K562 (cell line): ENCODE results near the gene DNAJB1. TPM values are rescaled to one million over a fixed set of nuclear protein-coding genes. Genes with fewer than 3 reads are reported as not detected.

ENCODE experiments used
- ETV6 ChIP-seq, 3 experiments: fragments of 150-350 bp in 1 of 3; sonication (generic) in 1 of 3; formaldehyde crosslinking in 1 of 3; IDR thresholded peaks; 2 replicates each; pipeline versions ENCODE4 v1.6.1 to v1.8.0; 2014 to 2022; ENCODE audit warnings: borderline replicate concordance in 2 of 3, low read depth in 2 of 3, antibody characterized with exemption in 1 of 3, low read length in 1 of 3, mild to moderate bottlenecking in 1 of 3, missing genetic modification reagents in 1 of 3
- FOXA1 ChIP-seq: fragments of 450-650 bp; IDR thresholded peaks from 2 replicates; pipeline ENCODE4 v1.6.1; 2016; ENCODE audit warnings: mild to moderate bottlenecking, borderline replicate concordance
- FOXP1 ChIP-seq: sonication (generic); formaldehyde crosslinking; IDR thresholded peaks from 2 replicates; pipeline ENCODE4 v1.8.0; 2022; ENCODE audit warnings: mild to moderate bottlenecking, missing genetic modification reagents
- KAT8 ChIP-seq: fragments of 450-650 bp; IDR thresholded peaks from 2 replicates; pipeline ENCODE4 v1.6.1; 2016; ENCODE audit warnings: low read depth, mild to moderate bottlenecking
- KLF10 ChIP-seq: fragments of 250-450 bp; sonication (Bioruptor Pico); IDR thresholded peaks from 2 replicates; pipeline ENCODE4 v1.6.1; 2021; ENCODE audit warnings: matching md5 sums
- MAFG ChIP-seq: fragments of 450-650 bp; conservative IDR thresholded peaks from 2 replicates; pipeline ENCODE4 v1.6.1; 2016; ENCODE audit warnings: missing genetic modification characterization, missing compliant biosample characterization
- MTF1 ChIP-seq: fragments of 250-450 bp; sonication (Bioruptor Pico); IDR thresholded peaks from 2 replicates; pipeline ENCODE4 v1.9.0; 2021; ENCODE audit warnings: moderate library complexity, mild to moderate bottlenecking, inconsistent platforms, borderline replicate concordance
- NCOA4 ChIP-seq: fragments of 450-650 bp; IDR thresholded peaks from 2 replicates; pipeline ENCODE4 v1.6.1; 2018; ENCODE audit warnings: mild to moderate bottlenecking; ENCODE audit not compliant: partially characterized antibody
- NFE2 ChIP-seq: IDR thresholded peaks from 2 replicates; pipeline ENCODE4 v1.6.1; 2014; ENCODE audit warnings: antibody characterized with exemption, low read depth
- NKRF ChIP-seq: fragments of 450-650 bp; IDR thresholded peaks from 2 replicates; pipeline ENCODE4 v1.6.1; 2016; ENCODE audit warnings: borderline replicate concordance
- PCBP1 ChIP-seq: fragments of 200-400 bp; formaldehyde crosslinking; IDR thresholded peaks from 2 replicates; pipeline ENCODE4 v1.6.1; 2018; ENCODE audit warnings: mild to moderate bottlenecking, low read depth, low read length; ENCODE audit not compliant: poor library complexity, severe bottlenecking
- POLR3G ChIP-seq: IDR thresholded peaks from 2 replicates; pipeline ENCODE4 v1.6.1; 2011; ENCODE audit not compliant: insufficient read length, insufficient replicate concordance; ENCODE audit errors: extremely low read depth
- PYGO2 ChIP-seq: fragments of 450-650 bp; IDR thresholded peaks from 2 replicates; pipeline ENCODE4 v1.6.1; 2016; ENCODE audit warnings: mild to moderate bottlenecking, missing genetic modification characterization, moderate library complexity, missing compliant biosample characterization
- STAT5B ChIP-seq: fragments of 250-450 bp; sonication (Bioruptor Pico); IDR thresholded peaks from 2 replicates; pipeline ENCODE4 v1.8.0; 2021; ENCODE audit warnings: mild to moderate bottlenecking, inconsistent platforms
- TEAD2 ChIP-seq: fragments of 450-650 bp; IDR thresholded peaks from 2 replicates; pipeline ENCODE4 v1.6.1; 2016; ENCODE audit warnings: missing genetic modification characterization, control low read depth, missing compliant biosample characterization
- ZC3H4 ChIP-seq: sonication (generic); formaldehyde crosslinking; IDR thresholded peaks from 2 replicates; pipeline ENCODE4 v1.9.0; 2021; ENCODE audit warnings: missing genetic modification reagents, borderline replicate concordance
- ZNF12 ChIP-seq: sonication (generic); formaldehyde crosslinking; IDR thresholded peaks from 2 replicates; pipeline ENCODE4 v1.4.0; 2020; ENCODE audit warnings: mild to moderate bottlenecking, missing genetic modification reagents
- ZNF23 ChIP-seq: fragments of 250-450 bp; sonication (Bioruptor Pico); IDR thresholded peaks from 2 replicates; pipeline ENCODE4 v1.4.0; 2020; ENCODE audit warnings: mild to moderate bottlenecking
- ZNF311 ChIP-seq: fragments of 250-450 bp; sonication (Bioruptor Pico); IDR thresholded peaks from 2 replicates; pipeline ENCODE4 v1.4.0; 2020; ENCODE audit warnings: mild to moderate bottlenecking, moderate library complexity
- ZNF668 ChIP-seq: fragments of 250-450 bp; sonication (Bioruptor Pico); IDR thresholded peaks from 2 replicates; pipeline ENCODE4 v1.8.0; 2022; ENCODE audit warnings: mild to moderate bottlenecking, inconsistent platforms
- polyA plus RNA-seq, 8 experiments: library from polyadenylated mRNA; depleted of rRNA in 4 of 8; stranded (reverse) in 5 of 8; unstranded in 3 of 8; fragments of >200 nt; fragmentation: Nextera tagmentation in 2 of 8; fragmentation: Illumina TruSeq in 1 of 8; extraction: Ambion mirVana in 2 of 8; extraction: Trizol in 1 of 8; gene quantifications; 2 replicates each; pipeline versions ENCODE4 v1.2.1 to v1.2.3, GENCODE V29; 2011 to 2014; ENCODE audit warnings: inconsistent platforms in 1 of 8, missing spikeins in 1 of 8
- total RNA-seq, 7 experiments: library from RNA; depleted of rRNA in 6 of 7; stranded (reverse); fragments of >200 nt in 6 of 7; fragmentation: Illumina TruSeq in 2 of 7; extraction: Trizol in 2 of 7; gene quantifications; 2 replicates each; pipeline versions ENCODE4 v1.2.1 to v1.2.3, GENCODE V29; 2011 to 2021; ENCODE audit warnings: low replicate concordance in 1 of 7
- TF ChIP-seq, protein P1 (sequence below): sonication (generic); formaldehyde crosslinking; IDR thresholded peaks from 2 replicates; pipeline ENCODE4 v1.8.0; 2023; ENCODE audit warnings: mild to moderate bottlenecking, missing genetic modification reagents
- TF ChIP-seq, protein P2 (sequence below), 3 experiments: IDR thresholded peaks in 2 of 3; conservative IDR thresholded peaks in 1 of 3; 2 replicates each; pipeline ENCODE4 v1.5.1; 2011 to 2012; ENCODE audit warnings: low read length in 3 of 3, mild to moderate bottlenecking in 3 of 3, control low read depth in 2 of 3, improper control_type of control experiment in 1 of 3, inconsistent platforms in 1 of 3, low read depth in 1 of 3, mixed read lengths in 1 of 3, moderate library complexity in 1 of 3; ENCODE audit not compliant: insufficient read depth in 2 of 3
- TF ChIP-seq, protein P3 (sequence below): fragments of 450-650 bp; IDR thresholded peaks from 2 replicates; pipeline ENCODE4 v1.7.0; 2016; ENCODE audit warnings: borderline replicate concordance

Gene DNAJB1
- total and polyA plus RNA-seq, 9 of the 15 experiments (the other 6 are each of a cell fraction or from before 2014, with no cell fraction given) = 13.2 to 113 (median 62.1) TPM

DNA sequence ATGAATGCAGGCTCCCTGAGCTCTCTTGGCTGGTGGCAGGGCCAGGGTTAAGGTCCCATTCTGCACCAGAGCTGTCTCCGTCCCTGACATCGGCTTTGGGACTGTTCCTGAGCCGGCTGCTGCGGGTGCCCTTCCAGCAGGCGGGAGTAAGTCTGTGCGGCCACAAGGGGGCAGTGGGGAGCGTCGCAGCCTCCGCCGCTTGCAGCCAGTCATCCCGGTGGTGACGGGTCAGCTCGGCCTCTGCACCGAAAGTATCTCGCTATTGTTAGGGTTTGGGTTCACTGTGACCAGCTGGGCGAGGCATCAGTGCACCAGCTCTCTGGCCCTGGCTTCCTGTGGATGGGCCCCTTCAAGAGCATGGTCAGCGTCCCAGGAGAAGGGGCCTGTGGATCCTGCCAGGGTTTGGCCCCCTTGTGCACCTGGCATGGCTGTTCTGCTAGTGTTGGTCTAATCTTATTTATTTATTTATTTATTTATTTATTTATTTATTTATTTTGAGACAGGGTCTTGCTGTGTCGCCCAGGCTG, 38.5 kb upstream of the DNAJB1 start (continued):
- TF ChIP-seq, protein P1, sequence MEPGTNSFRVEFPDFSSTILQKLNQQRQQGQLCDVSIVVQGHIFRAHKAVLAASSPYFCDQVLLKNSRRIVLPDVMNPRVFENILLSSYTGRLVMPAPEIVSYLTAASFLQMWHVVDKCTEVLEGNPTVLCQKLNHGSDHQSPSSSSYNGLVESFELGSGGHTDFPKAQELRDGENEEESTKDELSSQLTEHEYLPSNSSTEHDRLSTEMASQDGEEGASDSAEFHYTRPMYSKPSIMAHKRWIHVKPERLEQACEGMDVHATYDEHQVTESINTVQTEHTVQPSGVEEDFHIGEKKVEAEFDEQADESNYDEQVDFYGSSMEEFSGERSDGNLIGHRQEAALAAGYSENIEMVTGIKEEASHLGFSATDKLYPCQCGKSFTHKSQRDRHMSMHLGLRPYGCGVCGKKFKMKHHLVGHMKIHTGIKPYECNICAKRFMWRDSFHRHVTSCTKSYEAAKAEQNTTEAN (CRISPR knock-in tag) = no peak
- TF ChIP-seq PCBP1 = no peak
- TF ChIP-seq STAT5B (CRISPR knock-in tag) = no peak
- TF ChIP-seq MTF1 = no peak
- TF ChIP-seq KAT8 = no peak
- TF ChIP-seq, protein P2, sequence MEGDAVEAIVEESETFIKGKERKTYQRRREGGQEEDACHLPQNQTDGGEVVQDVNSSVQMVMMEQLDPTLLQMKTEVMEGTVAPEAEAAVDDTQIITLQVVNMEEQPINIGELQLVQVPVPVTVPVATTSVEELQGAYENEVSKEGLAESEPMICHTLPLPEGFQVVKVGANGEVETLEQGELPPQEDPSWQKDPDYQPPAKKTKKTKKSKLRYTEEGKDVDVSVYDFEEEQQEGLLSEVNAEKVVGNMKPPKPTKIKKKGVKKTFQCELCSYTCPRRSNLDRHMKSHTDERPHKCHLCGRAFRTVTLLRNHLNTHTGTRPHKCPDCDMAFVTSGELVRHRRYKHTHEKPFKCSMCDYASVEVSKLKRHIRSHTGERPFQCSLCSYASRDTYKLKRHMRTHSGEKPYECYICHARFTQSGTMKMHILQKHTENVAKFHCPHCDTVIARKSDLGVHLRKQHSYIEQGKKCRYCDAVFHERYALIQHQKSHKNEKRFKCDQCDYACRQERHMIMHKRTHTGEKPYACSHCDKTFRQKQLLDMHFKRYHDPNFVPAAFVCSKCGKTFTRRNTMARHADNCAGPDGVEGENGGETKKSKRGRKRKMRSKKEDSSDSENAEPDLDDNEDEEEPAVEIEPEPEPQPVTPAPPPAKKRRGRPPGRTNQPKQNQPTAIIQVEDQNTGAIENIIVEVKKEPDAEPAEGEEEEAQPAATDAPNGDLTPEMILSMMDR (IDR thresholded peaks at IDR 0.05 in 2 of 3, conservative IDR thresholded peaks at IDR 0.05 in 1 of 3; ENCODE audit: insufficient read depth in 2 of 3, low read depth in 1 of 3, low read length in 3 of 3) = peak; percentile 90 to 97 (median 96)
- no peak for TF ChIP-seq ZNF311 (CRISPR knock-in tag)
- TF ChIP-seq ZNF23 (CRISPR knock-in tag) = no peak
- TF ChIP-seq, protein P3, sequence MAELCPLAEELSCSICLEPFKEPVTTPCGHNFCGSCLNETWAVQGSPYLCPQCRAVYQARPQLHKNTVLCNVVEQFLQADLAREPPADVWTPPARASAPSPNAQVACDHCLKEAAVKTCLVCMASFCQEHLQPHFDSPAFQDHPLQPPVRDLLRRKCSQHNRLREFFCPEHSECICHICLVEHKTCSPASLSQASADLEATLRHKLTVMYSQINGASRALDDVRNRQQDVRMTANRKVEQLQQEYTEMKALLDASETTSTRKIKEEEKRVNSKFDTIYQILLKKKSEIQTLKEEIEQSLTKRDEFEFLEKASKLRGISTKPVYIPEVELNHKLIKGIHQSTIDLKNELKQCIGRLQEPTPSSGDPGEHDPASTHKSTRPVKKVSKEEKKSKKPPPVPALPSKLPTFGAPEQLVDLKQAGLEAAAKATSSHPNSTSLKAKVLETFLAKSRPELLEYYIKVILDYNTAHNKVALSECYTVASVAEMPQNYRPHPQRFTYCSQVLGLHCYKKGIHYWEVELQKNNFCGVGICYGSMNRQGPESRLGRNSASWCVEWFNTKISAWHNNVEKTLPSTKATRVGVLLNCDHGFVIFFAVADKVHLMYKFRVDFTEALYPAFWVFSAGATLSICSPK = no peak
- no peak for TF ChIP-seq PYGO2 (tag)
- TF ChIP-seq ETV6 (IDR thresholded peaks at IDR 0.05; ENCODE audit: borderline replicate concordance in 1 of 2, low read depth in 2 of 2, low read length in 1 of 2) = no peak
- no peak for TF ChIP-seq ETV6 (CRISPR knock-in tag; IDR thresholded peaks at IDR 0.05; ENCODE audit: borderline replicate concordance)
- no peak for TF ChIP-seq ZC3H4 (CRISPR knock-in tag)
- TF ChIP-seq NKRF = no peak
- TF ChIP-seq KLF10 (CRISPR knock-in tag) = no peak
- no peak for TF ChIP-seq TEAD2 (tag)
- TF ChIP-seq ZNF668 = no peak
- TF ChIP-seq FOXA1 = no peak
- TF ChIP-seq FOXP1 = no peak
- no peak for TF ChIP-seq NCOA4
- no peak for TF ChIP-seq ZNF12
- no peak for TF ChIP-seq MAFG (tag)
- TF ChIP-seq POLR3G = no peak
- peak; percentile 44; the same call in 1 of the 2 replicates for TF ChIP-seq NFE2
